H1 (cell line): ENCODE measurements around the gene MMP13. TPM values are rescaled to one million over a fixed set of nuclear protein-coding genes. Genes with fewer than 3 reads are reported as not detected.

ENCODE experiments used
- CTCF ChIA-PET: fragments of 300-600 bp; sonication (Branson Sonifier 250); formaldehyde crosslinking; loops from one replicate; lab custom pipeline; 2021; ENCODE audit not compliant: partially characterized antibody; lab: Charles Lee
- POLR2A ChIA-PET: fragments of 300-600 bp; sonication (Branson Sonifier 250); formaldehyde crosslinking; loops from one replicate; lab custom pipeline; 2021; ENCODE audit warnings: inconsistent platforms; ENCODE audit not compliant: partially characterized antibody; lab: Charles Lee
- DNase-seq, 2 experiments: peaks; one replicate each; pipeline versions ENCODE4 v3.0.0 to v3.0.0-alpha.2; 2010 to 2022; ENCODE audit warnings: low spot score in 2 of 2, low read depth in 1 of 2, mixed read lengths in 1 of 2
- FAIRE-seq: peaks from 2 replicates; lab custom pipeline; 2011; peaks lifted over from hg19 to GRCh38; lab: Jason Lieb, UNC
- H2AFZ ChIP-seq: 2 replicates; pipeline ENCODE4 v1.8.1; 2012; ENCODE audit warnings: low read length, inconsistent platforms
- H2AK5ac ChIP-seq: 2 replicates; pipeline ENCODE4 v1.6.1; 2013; ENCODE audit warnings: low read depth, low read length
- H2BK120ac ChIP-seq: replicated peaks from 2 replicates; pipeline ENCODE3; 2013; ENCODE audit warnings: low read depth, low read length, inconsistent platforms
- H2BK12ac ChIP-seq: 2 replicates; pipeline ENCODE4 v1.6.1; 2013; ENCODE audit warnings: low read depth, low read length
- H2BK15ac ChIP-seq: 2 replicates; pipeline ENCODE4 v1.6.1; 2013; ENCODE audit warnings: low read length
- H2BK20ac ChIP-seq: 2 replicates; pipeline ENCODE4 v1.6.1; 2013; ENCODE audit warnings: low read length
- H2BK5ac ChIP-seq: 2 replicates; pipeline ENCODE4 v1.6.1; 2013; ENCODE audit warnings: low read depth, low read length
- H3K14ac ChIP-seq: 2 replicates; pipeline ENCODE4 v1.6.1; 2013; ENCODE audit warnings: inconsistent platforms; ENCODE audit not compliant: insufficient read length
- H3K18ac ChIP-seq: 2 replicates; pipeline ENCODE4 v1.6.1; 2013; ENCODE audit warnings: low read length; ENCODE audit errors: extremely low read depth
- H3K23ac ChIP-seq: 2 replicates; pipeline ENCODE4 v1.6.1; 2013; ENCODE audit warnings: inconsistent platforms; ENCODE audit not compliant: insufficient read length
- H3K23me2 ChIP-seq: 2 replicates; pipeline ENCODE4 v1.6.1; 2013; ENCODE audit warnings: low read depth, low read length
- H3K27ac ChIP-seq: 2 replicates; pipeline ENCODE4 v1.6.1; 2011; ENCODE audit warnings: low read depth, low read length, inconsistent platforms
- H3K27me3 ChIP-seq, 4 experiments: replicated peaks in 1 of 4; 1 replicate in 1 of 4; 2 replicates in 3 of 4; pipeline versions ENCODE4 v1.6.1 to v1.8.1; 2011 to 2013; ENCODE audit warnings: low read length in 3 of 4, mild to moderate bottlenecking in 3 of 4, inconsistent platforms in 2 of 4, mixed read lengths in 2 of 4, moderate library complexity in 1 of 4; ENCODE audit not compliant: control insufficient read depth in 3 of 4, insufficient read depth in 3 of 4; ENCODE audit errors: extremely low read depth in 1 of 4
- H3K36me3 ChIP-seq, 4 experiments: 2 replicates each; pipeline versions ENCODE4 v1.6.1 to v1.8.1; 2011 to 2013; ENCODE audit warnings: mild to moderate bottlenecking in 4 of 4, low read length in 3 of 4, moderate library complexity in 2 of 4, control low read depth in 1 of 4, inconsistent platforms in 1 of 4; ENCODE audit not compliant: insufficient read depth in 4 of 4, control insufficient read depth in 2 of 4
- H3K4ac ChIP-seq: replicated peaks from 2 replicates; pipeline ENCODE3; 2013; ENCODE audit warnings: low read length, low read depth, mixed read lengths, inconsistent platforms; ENCODE audit not compliant: insufficient read length
- H3K4me1 ChIP-seq, 4 experiments: replicated peaks in 1 of 4; 1 replicate in 1 of 4; 2 replicates in 3 of 4; pipeline versions ENCODE4 v1.6.1 to v1.8.1; 2011 to 2013; ENCODE audit warnings: low read length in 3 of 4, inconsistent platforms in 2 of 4, mixed read lengths in 1 of 4; ENCODE audit not compliant: insufficient read depth in 4 of 4, control insufficient read depth in 3 of 4
- H3K4me2 ChIP-seq, 2 experiments: 2 replicates each; pipeline versions ENCODE4 v1.6.1 to v1.8.1; 2011 to 2013; ENCODE audit warnings: low read depth in 2 of 2, low read length in 2 of 2, control low read depth in 1 of 2, inconsistent platforms in 1 of 2, mild to moderate bottlenecking in 1 of 2; ENCODE audit not compliant: insufficient read depth in 1 of 2
- H3K4me3 ChIP-seq, 4 experiments: fragments of 200-600, 300-600 bp in 1 of 4; sonication (generic), shearing (Covaris generic), sonication (Bioruptor Twin) in 1 of 4; 2 replicates each; pipeline versions ENCODE4 v1.5.1 to v1.8.1; 2011 to 2016; ENCODE audit warnings: low read length in 4 of 4, low read depth in 3 of 4, control low read depth in 2 of 4, inconsistent platforms in 2 of 4, mild to moderate bottlenecking in 2 of 4, mixed read lengths in 1 of 4, moderate library complexity in 1 of 4; ENCODE audit not compliant: insufficient read depth in 2 of 4; ENCODE audit errors: extremely low read depth in 1 of 4
- H3K56ac ChIP-seq: replicated peaks from 2 replicates; pipeline ENCODE3; 2013; ENCODE audit warnings: low read depth, mild to moderate bottlenecking, mixed read lengths, low read length, inconsistent platforms; ENCODE audit not compliant: insufficient read length
- H3K79me1 ChIP-seq: 2 replicates; pipeline ENCODE4 v1.6.1; 2013; ENCODE audit warnings: low read depth, low read length, control low read depth
- H3K79me2 ChIP-seq, 2 experiments: 2 replicates each; pipeline versions ENCODE4 v1.6.1 to v1.8.1; 2012 to 2013; ENCODE audit warnings: low read length in 2 of 2, mild to moderate bottlenecking in 2 of 2, inconsistent platforms in 1 of 2; ENCODE audit not compliant: insufficient read depth in 2 of 2, control insufficient read depth in 1 of 2
- H3K9ac ChIP-seq, 4 experiments: replicated peaks in 1 of 4; 1 replicate in 1 of 4; 2 replicates in 3 of 4; pipeline versions ENCODE4 v1.6.1 to v1.8.1; 2011 to 2013; ENCODE audit warnings: low read depth in 3 of 4, low read length in 3 of 4, control low read depth in 2 of 4, mild to moderate bottlenecking in 2 of 4, moderate library complexity in 2 of 4, inconsistent platforms in 1 of 4; ENCODE audit errors: extremely low read depth in 1 of 4
- H3K9me3 ChIP-seq, 2 experiments: 2 replicates each; pipeline versions ENCODE4 v1.6.1 to v1.8.1; 2012 to 2013; ENCODE audit warnings: mild to moderate bottlenecking in 2 of 2, moderate library complexity in 2 of 2, control low read depth in 1 of 2, inconsistent platforms in 1 of 2, low read depth in 1 of 2, low read length in 1 of 2, mixed read lengths in 1 of 2; ENCODE audit not compliant: insufficient read depth in 2 of 2
- H4K20me1 ChIP-seq, 2 experiments: replicated peaks in 1 of 2; 2 replicates each; pipeline versions ENCODE3 to v1.8.1; 2011 to 2013; ENCODE audit warnings: inconsistent platforms in 2 of 2, low read length in 2 of 2, mild to moderate bottlenecking in 1 of 2; ENCODE audit not compliant: insufficient read depth in 2 of 2, control insufficient read depth in 1 of 2
- H4K5ac ChIP-seq: 2 replicates; pipeline ENCODE4 v1.6.1; 2013; ENCODE audit warnings: low read length, low read depth, mixed read lengths, inconsistent platforms; ENCODE audit not compliant: insufficient read length
- H4K8ac ChIP-seq: 2 replicates; pipeline ENCODE4 v1.8.0; 2013; ENCODE audit warnings: mild to moderate bottlenecking, moderate library complexity, low read length, inconsistent platforms; ENCODE audit not compliant: insufficient read depth; ENCODE audit errors: extremely low read depth
- H4K91ac ChIP-seq: replicated peaks from 2 replicates; pipeline ENCODE3; 2013; ENCODE audit warnings: low read length, mixed read lengths, inconsistent platforms; ENCODE audit not compliant: insufficient read length
- ATF2 ChIP-seq: IDR thresholded peaks from 2 replicates; pipeline ENCODE4 v1.6.1; 2012; ENCODE audit warnings: low read length, inconsistent platforms
- CHD1 ChIP-seq: IDR thresholded peaks from 2 replicates; pipeline ENCODE4 v1.6.1; 2012; ENCODE audit warnings: low read depth, low read length, improper control_type of control experiment
- FOSL1 ChIP-seq: IDR thresholded peaks from 2 replicates; pipeline ENCODE4 v1.6.1; 2011; ENCODE audit warnings: mild to moderate bottlenecking, low read depth, low read length, moderate library complexity; ENCODE audit not compliant: insufficient read depth
- HDAC6 ChIP-seq: IDR thresholded peaks from one replicate; pipeline ENCODE4 v1.7.1; 2012; ENCODE audit warnings: low read depth, mild to moderate bottlenecking, inconsistent platforms, low read length, moderate library complexity
- JUN ChIP-seq: IDR thresholded peaks from 2 replicates; pipeline ENCODE4 v1.6.1; 2011; ENCODE audit warnings: low read depth, mild to moderate bottlenecking, improper control_type of control experiment, low read length
- NANOG ChIP-seq: IDR thresholded peaks from 2 replicates; pipeline ENCODE4 v1.6.1; 2011; ENCODE audit warnings: low read length, low read depth, mild to moderate bottlenecking, inconsistent platforms; ENCODE audit not compliant: insufficient read depth, poor library complexity, severe bottlenecking
- PHF8 ChIP-seq: fragments of 200-600 bp; sonication (generic); conservative IDR thresholded peaks from 2 replicates; pipeline ENCODE4 v1.7.1; 2012; ENCODE audit warnings: low read depth, mild to moderate bottlenecking, inconsistent platforms, low read length, moderate library complexity
- POLR2A ChIP-seq, 2 experiments: IDR thresholded peaks; 1 replicate in 1 of 2; 2 replicates in 1 of 2; pipeline ENCODE4 v1.6.1; 2011; ENCODE audit warnings: low read depth in 2 of 2, low read length in 2 of 2, mild to moderate bottlenecking in 2 of 2; ENCODE audit errors: control extremely low read depth in 1 of 2
- RFX5 ChIP-seq: IDR thresholded peaks from 2 replicates; pipeline ENCODE4 v1.6.1; 2011; ENCODE audit warnings: low read depth, low read length, improper control_type of control experiment, borderline replicate concordance
- WGBS, 2 experiments: shearing (Covaris generic) in 1 of 2; methylation state at CpG; one replicate each; pipeline versions ENCODE4 v1.1.6 to v1.1.7; 2013 to 2015; ENCODE audit warnings: low lambda C conversion rate in 2 of 2, mixed read lengths in 2 of 2, inconsistent platforms in 1 of 2, low coverage in 1 of 2, missing lambda C conversion rate in 1 of 2; ENCODE audit not compliant: insufficient replicate concordance in 2 of 2, insufficient coverage in 1 of 2, insufficient read length in 1 of 2; ENCODE audit errors: extremely low coverage in 1 of 2, missing lambda C conversion rate in 1 of 2; 5-methylcytosine and 5-hydroxymethylcytosine counted together
- polyA plus RNA-seq, 7 experiments: library from polyadenylated mRNA; depleted of rRNA in 3 of 7; stranded (reverse) in 5 of 7; unstranded in 2 of 7; fragments of >200 nt in 5 of 7; fragments of 200-250 nt in 2 of 7; gene quantifications; 1 replicate in 5 of 7; 2 replicates in 1 of 7; 4 replicates in 1 of 7; pipeline versions ENCODE4 v1.2.1 to v1.2.3, GENCODE V29; 2011 to 2013; ENCODE audit warnings: missing spikeins in 2 of 7, mixed read lengths in 2 of 7
- total RNA-seq: library from RNA; stranded (reverse); fragmentation: NEBNext Ultra II Directional; extraction: Animal tissue kit (Norgen Biotek cat#: 25700); gene quantifications from 2 replicates; pipeline ENCODE4 v1.2.1, GENCODE V29; 2021

The MMP13 gene
- total and polyA plus RNA-seq, 2 of the 8 experiments (the other 6 are each of a cell fraction or from before 2014, with no cell fraction given), result not detected

- no peaks in the 10 kb centered on the region for H4K20me1 ChIP-seq
- CTCF ChIA-PET, result interaction anchor here (1.6 to 2.1 kb wide), 2 partner anchors 19 to 71 kb away, joined by 7 read pairs; no protein-coding TSS in a partner anchor
Measured at GRCh38 chr11:102964867-102965266, 9.3 kb upstream of the MMP13 start.

More at GRCh38 chr11:102964867-102965266, 9.3 kb upstream of the MMP13 start:
- Histone ChIP-seq H2BK120ac (no peak overlapping the region), H2BK20ac (no peak overlapping the region), H3K18ac (no peak overlapping the region), H3K4me1 (no peaks in the 10 kb centered on the region), H2BK15ac (no peak overlapping the region), H3K27me3 (no peaks in the 10 kb centered on the region)
- FAIRE-seq, result no peak
- DNase-seq, result no peak
- TF ChIP-seq POLR2A (IDR thresholded peaks at IDR 0.05; ENCODE audit: control extremely low read depth in 1 of 2, low read depth in 2 of 2, low read length in 2 of 2) (no peak), RFX5 (no peak), CHD1 (no peak), PHF8 (no peak), FOSL1 (no peak), HDAC6 (no peak), NANOG (no peak), ATF2 (no peak), JUN (no peak)
- TF ChIP-seq, all 59 proteins: peak for 0
- no peak overlapping the region for H4K8ac ChIP-seq
- no peak overlapping the region for H4K5ac ChIP-seq
- H3K9me3 ChIP-seq, result no peaks in the 10 kb centered on the region
- no peak overlapping the region for H3K4me2 ChIP-seq
- no peak overlapping the region for H2BK5ac ChIP-seq
- POLR2A ChIA-PET, result no interaction called here
- H4K91ac ChIP-seq, result no peak overlapping the region
- H3K79me1 ChIP-seq, result no peaks in the 10 kb centered on the region
- no peaks in the 10 kb centered on the region for H3K79me2 ChIP-seq
- H3K9ac ChIP-seq, result no peak overlapping the region
- H3K36me3 ChIP-seq, result no peaks in the 10 kb centered on the region
- no peak overlapping the region for H3K56ac ChIP-seq
- no peak overlapping the region for H3K27ac ChIP-seq
- H3K14ac ChIP-seq, result no peak overlapping the region
- H2AFZ ChIP-seq, result no peak overlapping the region; the same call in 1 of the 2 replicates
- no peak overlapping the region for H2BK12ac ChIP-seq
- H2AK5ac ChIP-seq, result no peak overlapping the region
- WGBS, 2 experiments, result 87% methylated on average over 14 of the region's 14 CpGs; no CpG with 5 or more reads in 1 of the 2 experiments
- H3K4ac ChIP-seq, result no peak overlapping the region
- no peak overlapping the region for H3K23ac ChIP-seq
- no peak overlapping the region for H3K4me3 ChIP-seq
- H3K23me2 ChIP-seq, result no peaks in the 10 kb centered on the region
